WTC11 (cell line): ENCODE data around the gene ZPR1. TPM values are rescaled to one million over a fixed set of nuclear protein-coding genes. Genes with fewer than 3 reads are reported as not detected.
A peak's percentile ranks its signal among the peaks of the same experiment; 100 is the strongest.

ENCODE experiments used
- ATAC-seq: fragments of 200-7000 bp; cut with Tn5 transposase; 2 replicates; pipeline ENCODE4 v1.10.0; 2021; ENCODE audit warnings: mild to moderate bottlenecking, moderate library complexity
- CTCF ChIA-PET: fragments of 300-600 bp; sonication (Branson Sonifier 250); formaldehyde crosslinking; loops from one replicate; lab custom pipeline; 2021; ENCODE audit warnings: antibody characterized with exemption; lab: Charles Lee
- POLR2A ChIA-PET: fragments of 350-600 bp; sonication (Branson Sonifier 250); formaldehyde crosslinking; loops from one replicate; lab custom pipeline; 2021; ENCODE audit warnings: antibody characterized with exemption; lab: Charles Lee
- DNase-seq: peaks from one replicate; pipeline ENCODE4 v3.0.0; 2021; ENCODE audit warnings: low spot score
- H3K27ac Mint-ChIP-seq: 2 replicates; pipeline ENCODE4 v1.8.0; 2021; ENCODE audit warnings: mixed read lengths
- H3K27me3 Mint-ChIP-seq: 2 replicates; pipeline ENCODE4 v1.8.0; 2021; ENCODE audit warnings: low read depth, mild to moderate bottlenecking, moderate library complexity, mixed read lengths
- H3K36me3 Mint-ChIP-seq: 2 replicates; pipeline ENCODE4 v1.8.0; 2021; ENCODE audit warnings: mixed read lengths
- H3K4me1 Mint-ChIP-seq: 2 replicates; pipeline ENCODE4 v1.8.0; 2022; ENCODE audit warnings: mixed read lengths
- H3K4me3 Mint-ChIP-seq: 2 replicates; pipeline ENCODE4 v1.8.0; 2021; ENCODE audit warnings: mild to moderate bottlenecking, moderate library complexity, mixed read lengths
- H3K9me3 Mint-ChIP-seq: 2 replicates; pipeline ENCODE4 v1.8.0; 2021; ENCODE audit warnings: mixed read lengths
- ATF6 ChIP-seq: sonication (generic); formaldehyde crosslinking; IDR thresholded peaks from 2 replicates; pipeline ENCODE4 v1.8.1; 2023; ENCODE audit warnings: mild to moderate bottlenecking, missing genetic modification reagents
- CTCF ChIP-seq: fragments of 200-600 bp; IDR thresholded peaks from 2 replicates; pipeline ENCODE4 v1.8.0; 2022; ENCODE audit warnings: antibody characterized with exemption
- ELF4 ChIP-seq: sonication (generic); formaldehyde crosslinking; IDR thresholded peaks from 2 replicates; pipeline ENCODE4 v1.8.1; 2022; ENCODE audit warnings: low read depth, mild to moderate bottlenecking, moderate library complexity, missing genetic modification reagents
- ETV6 ChIP-seq: sonication (generic); formaldehyde crosslinking; IDR thresholded peaks from 2 replicates; pipeline ENCODE4 v1.8.1; 2022; ENCODE audit warnings: mild to moderate bottlenecking, missing genetic modification reagents
- FOXK1 ChIP-seq: sonication (generic); formaldehyde crosslinking; IDR thresholded peaks from 2 replicates; pipeline ENCODE4 v1.8.0; 2022; ENCODE audit warnings: mild to moderate bottlenecking, moderate library complexity, missing genetic modification reagents
- FOXP1 ChIP-seq: sonication (generic); formaldehyde crosslinking; IDR thresholded peaks from 2 replicates; pipeline ENCODE4 v1.8.0; 2022; ENCODE audit warnings: missing genetic modification reagents, mild to moderate bottlenecking, moderate library complexity, borderline replicate concordance
- IRF2 ChIP-seq: sonication (generic); formaldehyde crosslinking; IDR thresholded peaks from 2 replicates; pipeline ENCODE4 v1.8.0; 2022; ENCODE audit warnings: low read depth, missing genetic modification reagents, borderline replicate concordance
- KAT7 ChIP-seq: sonication (generic); formaldehyde crosslinking; IDR thresholded peaks from 2 replicates; pipeline ENCODE4 v1.8.1; 2023; ENCODE audit warnings: missing genetic modification reagents, mild to moderate bottlenecking, borderline replicate concordance
- MAX ChIP-seq: sonication (generic); formaldehyde crosslinking; IDR thresholded peaks from 2 replicates; pipeline ENCODE4 v1.8.0; 2022; ENCODE audit warnings: mild to moderate bottlenecking, missing genetic modification reagents
- NFATC4 ChIP-seq: fragments of 250-450 bp; sonication (Bioruptor Pico); IDR thresholded peaks from 2 replicates; pipeline ENCODE4 v1.9.0; 2021; ENCODE audit warnings: mild to moderate bottlenecking
- NR2C2 ChIP-seq: sonication (generic); formaldehyde crosslinking; IDR thresholded peaks from 2 replicates; pipeline ENCODE4 v1.8.0; 2022; ENCODE audit warnings: mild to moderate bottlenecking, missing genetic modification reagents
- OVOL2 ChIP-seq: fragments of 250-450 bp; sonication (Bioruptor Pico); IDR thresholded peaks from 2 replicates; pipeline ENCODE4 v1.9.0; 2021; ENCODE audit warnings: mild to moderate bottlenecking, borderline replicate concordance
- SMAD4 ChIP-seq: sonication (generic); formaldehyde crosslinking; IDR thresholded peaks from 2 replicates; pipeline ENCODE4 v1.8.0; 2022; ENCODE audit warnings: mild to moderate bottlenecking, missing genetic modification reagents
- STAT6 ChIP-seq: sonication (generic); formaldehyde crosslinking; conservative IDR thresholded peaks from 2 replicates; pipeline ENCODE4 v1.8.1; 2023; ENCODE audit warnings: mild to moderate bottlenecking, low read depth, missing genetic modification reagents, moderate library complexity
- ZNF219 ChIP-seq: sonication (generic); formaldehyde crosslinking; IDR thresholded peaks from 2 replicates; pipeline ENCODE4 v1.8.0; 2023; ENCODE audit warnings: missing genetic modification reagents, mild to moderate bottlenecking, borderline replicate concordance
- ZNF263 ChIP-seq: sonication (generic); formaldehyde crosslinking; IDR thresholded peaks from 2 replicates; pipeline ENCODE4 v1.8.1; 2022; ENCODE audit warnings: low read depth, mild to moderate bottlenecking, moderate library complexity, missing genetic modification reagents
- ZNF423 ChIP-seq: fragments of 250-450 bp; sonication (Bioruptor Pico); IDR thresholded peaks from 2 replicates; pipeline ENCODE4 v2.1.2; 2022; ENCODE audit warnings: mild to moderate bottlenecking, moderate library complexity
- ZNF425 ChIP-seq: fragments of 250-450 bp; sonication (Bioruptor Pico); conservative IDR thresholded peaks from 2 replicates; pipeline ENCODE4 v1.9.0; 2021; ENCODE audit warnings: mild to moderate bottlenecking
- ZNF671 ChIP-seq: fragments of 250-450 bp; sonication (Bioruptor Pico); IDR thresholded peaks from 2 replicates; pipeline ENCODE4 v1.8.0; 2021; ENCODE audit warnings: mild to moderate bottlenecking
- total RNA-seq: library from RNA; stranded (reverse); gene quantifications from 3 replicates; pipeline ENCODE4 v1.2.3, GENCODE V29; 2021
- TF ChIP-seq, protein P1 (sequence below): sonication (generic); formaldehyde crosslinking; IDR thresholded peaks from 2 replicates; pipeline ENCODE4 v1.8.1; 2023; ENCODE audit warnings: mild to moderate bottlenecking, missing genetic modification reagents
- TF ChIP-seq, protein P2 (sequence below): fragments of 250-450 bp; sonication (Bioruptor Pico); IDR thresholded peaks from 2 replicates; pipeline ENCODE4 v1.9.0; 2021; ENCODE audit warnings: moderate library complexity, mild to moderate bottlenecking, inconsistent platforms, borderline replicate concordance
- TF ChIP-seq, protein P3 (sequence below): sonication (generic); formaldehyde crosslinking; IDR thresholded peaks from 2 replicates; pipeline ENCODE4 v1.8.1; 2022; ENCODE audit warnings: low read depth, mild to moderate bottlenecking, moderate library complexity, missing genetic modification reagents, borderline replicate concordance

Gene ZPR1
- total RNA-seq, 1 experiment from 2014 or later = 59.6 TPM

DNA sequence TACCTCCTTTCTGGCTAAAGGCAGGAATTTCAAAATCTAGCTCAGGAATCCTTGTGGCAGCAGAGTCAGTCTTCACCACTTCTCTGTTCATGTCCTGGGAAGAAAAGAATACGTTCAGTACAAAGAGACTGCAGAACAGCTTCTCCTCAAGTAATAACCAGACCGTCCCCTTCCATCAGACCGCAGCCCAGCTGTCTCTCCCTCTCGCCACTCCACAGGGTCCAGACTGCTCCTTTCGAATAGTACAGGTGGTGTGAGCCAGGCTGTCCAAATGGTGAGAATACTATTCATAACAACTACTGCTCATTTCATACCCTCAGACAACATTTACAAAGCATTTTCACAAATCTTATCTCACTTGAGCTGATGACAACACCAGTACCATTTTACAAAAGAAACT lies 857 bp downstream of the ZPR1 start (continued):
- no peak for TF ChIP-seq ZNF425 (CRISPR knock-in tag)
- TF ChIP-seq IRF2 = no peak
- TF ChIP-seq ZNF219 (CRISPR knock-in tag) = no peak
- no peak for TF ChIP-seq ZNF263 (CRISPR knock-in tag)
- TF ChIP-seq, protein P1, sequence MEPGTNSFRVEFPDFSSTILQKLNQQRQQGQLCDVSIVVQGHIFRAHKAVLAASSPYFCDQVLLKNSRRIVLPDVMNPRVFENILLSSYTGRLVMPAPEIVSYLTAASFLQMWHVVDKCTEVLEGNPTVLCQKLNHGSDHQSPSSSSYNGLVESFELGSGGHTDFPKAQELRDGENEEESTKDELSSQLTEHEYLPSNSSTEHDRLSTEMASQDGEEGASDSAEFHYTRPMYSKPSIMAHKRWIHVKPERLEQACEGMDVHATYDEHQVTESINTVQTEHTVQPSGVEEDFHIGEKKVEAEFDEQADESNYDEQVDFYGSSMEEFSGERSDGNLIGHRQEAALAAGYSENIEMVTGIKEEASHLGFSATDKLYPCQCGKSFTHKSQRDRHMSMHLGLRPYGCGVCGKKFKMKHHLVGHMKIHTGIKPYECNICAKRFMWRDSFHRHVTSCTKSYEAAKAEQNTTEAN (CRISPR knock-in tag) = no peak
- TF ChIP-seq NFATC4 (CRISPR knock-in tag) = no peak
- no peak for TF ChIP-seq ZNF671
- TF ChIP-seq ATF6 = no peak
- TF ChIP-seq MAX (CRISPR knock-in tag) = no peak
- no peak for TF ChIP-seq ETV6 (CRISPR knock-in tag)
- TF ChIP-seq, protein P2, sequence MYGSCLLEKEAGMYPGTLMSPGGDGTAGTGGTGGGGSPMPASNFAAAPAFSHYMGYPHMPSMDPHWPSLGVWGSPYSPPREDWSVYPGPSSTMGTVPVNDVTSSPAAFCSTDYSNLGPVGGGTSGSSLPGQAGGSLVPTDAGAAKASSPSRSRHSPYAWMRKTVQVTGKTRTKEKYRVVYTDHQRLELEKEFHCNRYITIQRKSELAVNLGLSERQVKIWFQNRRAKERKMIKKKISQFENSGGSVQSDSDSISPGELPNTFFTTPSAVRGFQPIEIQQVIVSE = no peak
- no peak for TF ChIP-seq STAT6
- no peak for TF ChIP-seq FOXP1
- TF ChIP-seq KAT7 (CRISPR knock-in tag) = no peak

DNA sequence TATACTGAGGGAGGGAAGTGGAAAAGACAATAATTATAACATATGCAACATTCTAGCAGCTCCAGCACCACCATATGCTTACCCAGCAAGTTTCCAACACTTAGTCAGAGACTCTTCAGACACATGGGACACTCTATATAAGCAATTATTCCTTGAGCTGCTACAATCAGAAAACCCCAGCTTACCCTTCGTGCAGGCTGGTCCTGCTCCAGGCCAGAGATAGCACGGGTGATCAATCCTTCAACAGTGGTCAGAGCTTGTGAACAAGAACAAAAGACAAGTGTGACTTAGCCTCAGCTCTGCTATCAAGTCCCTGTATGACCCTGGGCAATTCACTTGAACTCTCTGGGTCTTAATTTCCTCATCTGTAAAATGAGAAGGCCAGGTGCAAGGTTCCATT lies 1.5 kb downstream of the ZPR1 start:
- no peak for DNase-seq
- Mint-ChIP-seq H3K9me3 (no peaks in the 10 kb centered on the region), H3K4me3 (peak overlapping the region; percentile 94), H3K4me1 (peaks cover 18% of the 10 kb centered on the region), H3K27me3 (peaks cover 22% of the 10 kb centered on the region), H3K27ac (no peak overlapping the region), H3K36me3 (peaks cover 56% of the 10 kb centered on the region)
- ChIA-PET CTCF (interaction anchor here (1.3 to 8.7 kb wide), 3 partner anchors 13 to 54 kb away, joined by 3 to 358 read pairs (median 9); partner anchors contain the start of genes APOA1 and BUD13), POLR2A (no interaction called here)
- ATAC-seq = no peak
- TF ChIP-seq, protein P3, sequence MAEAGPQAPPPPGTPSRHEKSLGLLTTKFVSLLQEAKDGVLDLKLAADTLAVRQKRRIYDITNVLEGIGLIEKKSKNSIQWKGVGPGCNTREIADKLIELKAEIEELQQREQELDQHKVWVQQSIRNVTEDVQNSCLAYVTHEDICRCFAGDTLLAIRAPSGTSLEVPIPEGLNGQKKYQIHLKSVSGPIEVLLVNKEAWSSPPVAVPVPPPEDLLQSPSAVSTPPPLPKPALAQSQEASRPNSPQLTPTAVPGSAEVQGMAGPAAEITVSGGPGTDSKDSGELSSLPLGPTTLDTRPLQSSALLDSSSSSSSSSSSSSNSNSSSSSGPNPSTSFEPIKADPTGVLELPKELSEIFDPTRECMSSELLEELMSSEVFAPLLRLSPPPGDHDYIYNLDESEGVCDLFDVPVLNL (CRISPR knock-in tag) = no peak
- no peak for TF ChIP-seq SMAD4 (CRISPR knock-in tag)
- no peak for TF ChIP-seq NR2C2 (CRISPR knock-in tag)
- TF ChIP-seq CTCF = no peak
- no peak for TF ChIP-seq ZNF423 (CRISPR knock-in tag)
- no peak for TF ChIP-seq ELF4 (CRISPR knock-in tag)
- TF ChIP-seq OVOL2 (CRISPR knock-in tag) = no peak
- no peak for TF ChIP-seq ETV6 (CRISPR knock-in tag)
- TF ChIP-seq STAT6 = no peak
- no peak for TF ChIP-seq FOXK1
